NOMO-1 treated with DMSO at 0.1 percent for 48 hours (cell line): ENCODE data around the gene FBXO44.
"Not testable (repeated sequence)": the region's sequence is repeated elsewhere in the genome, so short reads cannot be mapped to it uniquely, and the experiment has no call there.

ENCODE experiments used
- DNase-seq: peaks from one replicate; lab custom pipeline; 2025; ENCODE audit not compliant: unreplicated experiment; lab: John Stamatoyannopoulos, UW

The FBXO44 gene, protein sequence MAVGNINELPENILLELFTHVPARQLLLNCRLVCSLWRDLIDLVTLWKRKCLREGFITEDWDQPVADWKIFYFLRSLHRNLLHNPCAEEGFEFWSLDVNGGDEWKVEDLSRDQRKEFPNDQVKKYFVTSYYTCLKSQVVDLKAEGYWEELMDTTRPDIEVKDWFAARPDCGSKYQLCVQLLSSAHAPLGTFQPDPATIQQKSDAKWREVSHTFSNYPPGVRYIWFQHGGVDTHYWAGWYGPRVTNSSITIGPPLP

GRCh38 chr1:11654137-11654938, at the start of gene FBXO44, which contains the start of gene FBXO2:
FBXO44 (plus strand) TSS chr1:11654877; CDS start chr1:11655836, 959 bp downstream.
FBXO2 (minus strand) TSS chr1:11654429; CDS start chr1:11654340, 89 bp downstream.
- DNase-seq: no peak

GRCh38 chr1:11606775-11607174, 47.9 kb upstream of the FBXO44 start:
- no peak for DNase-seq

DNA sequence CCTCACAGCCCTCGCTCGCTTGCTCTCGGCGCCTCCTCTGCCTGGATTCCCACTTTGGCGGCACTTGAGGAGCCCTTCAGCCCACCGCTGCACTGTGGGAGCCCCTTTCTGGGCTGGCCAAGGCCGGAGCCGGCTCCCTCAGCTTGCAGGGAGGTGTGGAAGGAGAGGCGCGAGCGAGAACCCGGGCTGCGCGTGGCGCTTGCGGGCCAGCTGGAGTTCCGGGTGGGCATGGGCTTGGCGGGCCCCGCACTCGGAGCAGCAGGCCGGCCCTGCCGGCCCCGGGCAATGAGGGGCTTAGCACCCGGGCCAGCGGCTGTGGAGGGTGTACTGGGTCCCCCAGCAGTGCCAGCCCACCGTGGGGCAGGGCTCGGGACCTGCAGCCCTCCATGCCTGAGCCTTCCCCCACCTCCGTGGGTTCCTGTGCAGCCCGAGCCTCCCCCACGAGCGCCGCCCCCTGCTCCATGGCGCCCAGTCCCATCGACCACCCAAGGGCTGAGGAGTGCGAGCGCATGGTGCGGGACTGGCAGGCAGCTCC, 46.0 kb upstream of the FBXO44 start:
- not testable (repeated sequence) for DNase-seq

DNA sequence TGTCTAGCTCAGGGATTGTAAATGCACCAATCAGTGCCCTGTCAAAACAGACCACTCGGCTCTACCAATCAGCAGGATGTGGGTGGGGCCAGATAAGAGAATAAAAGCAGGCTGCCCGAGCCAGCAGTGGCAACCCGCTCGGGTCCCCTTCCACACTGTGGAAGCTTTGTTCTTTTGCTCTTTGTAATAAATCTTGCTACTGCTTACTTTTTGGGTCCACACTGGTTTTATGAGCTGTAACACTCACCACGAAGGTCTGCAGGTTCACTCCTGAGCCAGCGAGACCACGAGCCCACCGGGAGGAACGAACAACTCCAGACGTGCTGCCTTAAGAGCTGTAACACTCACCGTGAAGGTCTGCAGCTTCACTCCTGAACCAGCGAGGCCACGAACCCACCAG, 45.3 kb upstream of the FBXO44 start:
- not testable (repeated sequence) for DNase-seq

DNA sequence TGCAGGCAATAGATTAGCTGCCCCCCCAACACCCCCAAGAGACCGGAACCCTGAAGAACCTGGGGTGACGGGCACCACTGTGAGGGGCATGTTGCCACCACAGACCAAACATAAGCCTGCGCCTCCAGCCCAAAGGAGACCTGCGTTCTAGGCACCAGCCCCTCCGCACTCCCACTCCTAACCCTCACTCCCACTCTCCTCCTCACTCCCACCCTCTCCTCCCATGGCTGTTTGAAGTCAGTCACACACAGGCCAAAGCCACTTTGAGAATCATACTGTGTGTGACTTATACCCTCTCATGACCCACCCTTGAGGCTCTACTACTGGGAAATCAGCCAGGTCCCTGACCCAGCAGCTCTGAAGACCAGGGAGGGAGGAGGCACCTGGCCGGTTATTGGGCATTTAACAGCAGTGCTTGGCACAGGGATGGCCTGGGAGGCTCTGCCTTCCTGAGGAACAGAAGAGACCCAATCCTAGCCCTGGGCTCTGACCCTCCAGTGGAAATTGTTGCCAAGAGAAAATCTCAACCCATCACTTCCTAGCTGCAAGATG, 44.0 kb upstream of the FBXO44 start:
- DNase-seq: no peak

DNA sequence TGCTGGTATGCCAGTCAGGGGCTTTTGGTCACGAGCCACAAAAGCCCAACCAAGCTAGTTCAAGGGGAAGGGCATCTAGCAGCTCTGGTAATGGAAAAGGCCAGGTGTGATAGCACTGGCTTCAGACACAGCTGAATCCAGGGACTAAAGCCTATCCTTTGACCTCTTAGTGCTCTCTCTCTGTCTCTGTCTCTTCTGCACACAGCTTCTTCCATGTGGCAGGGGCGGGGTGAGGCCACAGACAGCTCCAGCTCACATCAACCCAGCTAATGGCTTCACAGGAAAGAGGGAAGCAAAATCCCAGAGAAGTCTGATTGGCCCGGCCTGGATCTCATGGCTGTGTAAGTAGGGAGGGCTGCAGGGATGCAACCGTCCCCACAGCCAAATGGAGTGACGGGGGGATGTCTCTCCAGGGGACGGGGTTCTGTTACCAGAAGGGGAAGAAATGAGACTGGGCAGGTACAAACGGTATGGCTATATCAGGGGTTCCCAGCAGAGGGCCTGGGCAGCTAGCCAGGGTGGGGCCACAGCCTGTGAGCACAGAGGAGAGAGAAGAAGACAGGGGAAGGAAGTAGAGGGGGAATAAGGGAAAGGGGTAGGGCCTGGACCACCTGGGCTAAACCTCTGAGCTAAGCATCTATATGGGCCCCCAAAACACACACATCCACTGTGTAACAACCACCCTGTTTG, 42.9 kb upstream of the FBXO44 start:
- no peak for DNase-seq

DNA sequence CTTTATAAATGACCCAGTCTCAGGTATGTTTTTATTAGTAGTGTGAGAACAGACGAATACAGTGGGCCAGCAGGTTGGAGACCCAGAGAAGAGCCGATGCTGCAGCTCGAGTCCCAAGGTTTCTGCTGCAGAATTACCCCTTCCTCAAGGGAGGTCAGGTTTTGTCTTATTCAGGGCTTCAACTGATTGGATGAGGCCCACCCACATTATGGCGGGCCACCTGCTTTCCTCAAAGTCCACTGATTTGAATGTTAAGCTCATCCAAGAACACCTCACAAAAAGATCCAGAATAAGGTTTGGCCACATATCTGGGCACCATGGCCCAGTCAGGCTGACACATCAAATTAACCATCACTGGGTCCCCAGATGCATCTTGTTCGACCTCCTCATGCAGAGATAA, 41.3 kb upstream of the FBXO44 start:
- no peak for DNase-seq

- DNase-seq: no peak
Measured at GRCh38 chr1:11615090-11615489, 39.6 kb upstream of the FBXO44 start.

GRCh38 chr1:11616766-11617165, 37.9 kb upstream of the FBXO44 start:
- DNase-seq: no peak

DNA sequence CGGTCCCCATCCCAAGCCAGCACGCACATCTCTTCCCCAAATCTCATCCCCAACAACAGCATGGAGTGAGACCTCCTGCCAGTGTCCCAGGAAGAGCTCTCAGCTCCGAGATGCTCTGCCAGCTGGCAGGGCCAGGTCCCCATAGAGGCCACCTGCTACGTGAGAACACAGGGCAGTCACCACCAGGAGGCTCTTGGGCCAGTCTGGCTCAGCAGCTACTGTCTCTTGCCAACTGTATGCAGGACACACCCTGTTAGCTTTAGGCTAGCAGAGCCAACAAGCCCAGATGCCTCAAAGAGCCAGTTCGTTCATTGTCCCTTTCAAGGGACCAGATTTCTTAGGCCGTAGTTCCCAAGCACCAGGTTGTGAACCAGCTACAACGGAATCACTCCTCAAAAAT, 37.4 kb upstream of the FBXO44 start:
- no peak for DNase-seq

- no peak for DNase-seq
Measured at GRCh38 chr1:11617741-11618140, 36.9 kb upstream of the FBXO44 start.

DNA sequence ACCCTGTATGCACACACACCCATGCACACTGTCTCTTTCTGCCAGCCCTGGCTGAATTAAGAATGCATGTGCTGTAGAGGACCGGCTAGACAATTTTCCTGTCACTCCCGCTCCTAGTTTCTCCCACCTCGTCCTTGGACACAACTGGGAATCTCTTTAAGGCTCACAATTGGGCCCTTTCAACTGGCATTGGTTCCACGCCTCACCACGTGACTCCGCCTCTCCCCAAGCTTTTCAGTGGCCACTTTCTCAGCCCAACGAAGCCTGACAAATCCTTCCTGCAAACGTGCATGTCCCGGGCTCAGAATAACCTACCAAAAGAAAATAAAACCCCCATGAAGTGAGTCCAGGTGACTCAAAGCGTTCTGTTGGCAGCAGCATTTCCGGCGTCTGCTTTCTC, 34.3 kb upstream of the FBXO44 start:
- DNase-seq: no peak

DNA sequence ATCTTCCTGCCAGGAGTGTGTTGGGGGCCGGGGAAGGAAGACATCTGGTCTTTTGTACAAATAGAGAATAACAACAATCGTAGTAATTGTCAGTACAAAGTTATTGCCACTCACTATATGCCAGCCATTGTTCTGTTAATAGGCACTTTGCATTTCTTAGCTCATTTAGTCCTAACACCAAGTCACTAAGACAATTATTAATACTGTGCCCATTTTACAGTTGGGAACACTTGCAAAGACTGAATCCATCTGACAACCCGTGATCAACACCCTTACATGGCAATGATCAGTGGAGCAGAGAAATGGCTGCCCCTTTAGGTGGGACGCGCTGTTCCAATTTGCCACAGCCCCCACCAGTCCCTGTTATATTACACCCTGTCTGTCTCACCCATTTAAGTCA, 33.8 kb upstream of the FBXO44 start:
- DNase-seq: no peak

- DNase-seq: no peak
Measured at GRCh38 chr1:11622398-11622797, 32.3 kb upstream of the FBXO44 start.

DNA sequence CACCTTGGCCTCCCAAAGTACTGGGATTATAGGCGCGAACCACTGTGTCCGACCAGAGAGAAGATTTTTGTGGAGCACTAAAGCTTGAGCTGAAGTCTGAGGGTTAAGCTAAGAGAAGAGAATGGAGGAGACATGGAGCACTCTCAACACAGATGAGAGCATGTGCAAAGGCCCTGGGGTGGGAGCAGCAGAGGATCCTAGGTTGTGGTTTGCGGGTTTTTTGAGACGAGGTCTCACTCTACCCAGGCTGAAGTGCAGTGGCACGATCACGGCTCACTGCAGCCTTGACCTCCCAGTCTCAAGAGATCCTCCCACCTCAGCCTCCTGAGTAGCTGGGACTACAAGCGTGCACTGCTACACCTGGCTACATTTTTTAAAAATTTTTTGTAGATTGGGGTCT, 31.0 kb upstream of the FBXO44 start:
- DNase-seq: no peak

DNA sequence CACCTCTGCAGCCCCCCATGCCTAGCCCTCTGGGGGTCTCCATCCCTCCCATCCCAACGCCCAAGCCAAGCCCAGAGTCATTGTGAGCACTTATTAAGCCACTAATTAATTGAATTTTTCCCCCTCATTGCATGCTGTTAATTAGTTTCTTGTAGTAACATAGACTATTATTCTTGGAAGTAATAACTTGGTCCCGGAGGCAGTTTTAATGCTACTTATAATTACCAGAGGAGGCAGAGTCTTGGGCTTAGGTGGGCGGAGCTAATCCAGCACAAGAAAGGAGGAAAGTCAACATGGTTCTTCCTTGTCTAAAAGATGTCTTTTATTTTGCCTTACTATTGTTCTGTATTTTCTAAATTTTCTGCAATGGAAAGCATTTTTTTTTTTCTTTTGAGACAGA, 28.1 kb upstream of the FBXO44 start:
- DNase-seq: no peak

DNA sequence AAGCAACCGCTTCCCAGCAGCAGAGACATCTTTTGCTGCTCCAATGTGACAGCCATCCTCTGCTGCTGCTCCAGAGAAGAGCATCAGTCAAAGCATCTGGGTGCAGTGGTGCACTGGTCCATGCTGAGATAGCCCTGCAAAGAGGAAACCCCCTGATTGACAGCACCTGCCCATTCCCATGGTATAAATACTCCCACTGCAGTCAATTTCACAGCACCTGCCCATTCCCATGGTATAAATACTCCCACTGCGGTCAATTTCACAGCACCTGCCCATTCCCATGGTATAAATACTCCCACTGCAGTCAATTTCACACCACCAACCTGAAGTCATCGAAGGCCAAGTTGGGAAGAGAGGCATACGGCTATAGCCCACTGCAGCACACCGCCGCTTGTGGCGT, 25.9 kb upstream of the FBXO44 start:
- DNase-seq: no peak

DNA sequence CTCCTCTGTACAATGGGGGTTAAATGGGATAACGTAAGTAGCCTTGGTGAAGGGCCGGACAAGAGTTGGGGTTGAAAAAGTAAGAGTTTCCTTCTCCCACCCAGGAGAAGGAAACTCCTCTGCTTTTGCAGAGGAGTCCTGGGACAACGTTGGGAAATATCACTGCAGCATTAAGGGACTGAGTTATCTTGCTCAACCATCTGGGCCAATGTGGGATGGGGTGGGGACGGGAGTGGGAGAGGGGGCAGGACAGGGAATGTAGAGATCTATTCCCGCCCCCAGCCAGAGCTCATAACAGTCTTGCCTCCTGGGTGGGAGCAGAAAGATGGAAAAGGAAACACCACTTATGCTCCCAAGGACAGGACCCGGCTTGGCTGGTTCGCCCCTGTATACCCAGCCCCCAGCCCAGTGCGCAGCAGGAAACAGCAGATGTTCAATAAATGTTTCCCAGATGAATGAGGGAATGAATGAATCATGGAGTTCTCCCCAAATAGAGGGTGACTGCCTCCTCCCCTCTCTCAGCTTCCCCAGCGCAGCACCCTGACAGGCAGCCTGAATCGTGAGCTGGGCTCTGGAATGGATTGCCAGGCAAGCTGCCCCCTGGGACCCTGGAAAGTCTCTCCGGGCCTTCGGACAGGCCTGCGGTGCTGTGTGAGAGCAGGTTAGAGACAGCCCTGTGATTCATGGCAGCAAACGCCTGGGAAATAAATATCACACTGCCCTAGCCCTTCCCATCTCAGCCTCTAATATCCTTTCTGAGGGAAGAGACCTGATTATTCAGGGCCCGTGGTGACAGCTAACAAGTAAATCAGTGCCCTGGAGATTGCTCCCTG, 25.3 kb upstream of the FBXO44 start:
- no peak for DNase-seq

GRCh38 chr1:11634365-11635192, 20.1 kb upstream of the FBXO44 start:
- no peak for DNase-seq

DNA sequence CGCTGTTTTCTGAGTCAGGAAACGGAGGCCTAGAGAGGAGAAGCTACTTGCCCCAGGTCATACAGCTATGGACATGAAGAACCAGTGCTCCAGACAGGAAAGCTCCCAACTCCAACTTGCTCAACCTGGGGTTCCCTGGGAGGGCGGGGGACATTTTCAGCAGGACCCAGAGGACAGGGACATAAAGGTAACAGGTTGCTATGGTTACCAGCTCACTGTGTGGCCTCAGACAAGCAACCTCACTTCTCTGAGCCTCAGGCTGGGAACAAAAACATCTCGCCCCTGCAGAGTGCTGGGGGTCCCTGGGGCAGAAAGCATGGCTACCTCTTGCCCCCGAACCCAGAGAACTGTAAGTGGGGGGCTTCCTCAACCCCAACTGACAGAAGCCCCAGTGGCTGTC, 16.6 kb upstream of the FBXO44 start:
- DNase-seq: no peak
